ENCODE data around the gene MFSD6L.

The MFSD6L gene

GRCh38 chr17:8832711-8833352, 33.7 kb upstream of the MFSD6L start:
- Histone ChIP-seq H3K4me3 (ENCODE audit: low read depth, low read length, poor library complexity, severe bottlenecking) (no peak overlapping the region), H3K9me3 (ENCODE audit: low read length) (no peaks in the 10 kb centered on the region), H3F3A (ENCODE audit: insufficient read depth, low read length) (no peaks in the 10 kb centered on the region), H3K4me2 (ENCODE audit: low read length) (no peak overlapping the region), H3K9me2 (ENCODE audit: low read depth, low read length) (no peaks in the 10 kb centered on the region), H3K27ac (ENCODE audit: low read depth, low read length, poor library complexity, severe bottlenecking) (no peak overlapping the region), H3K4me1 (ENCODE audit: insufficient read depth, low read length, severe bottlenecking) (no peaks in the 10 kb centered on the region), H2AFZ (ENCODE audit: low read length) (no peak overlapping the region), H3K9ac (ENCODE audit: low read length) (no peak overlapping the region), H4K20me1 (ENCODE audit: insufficient read depth, low read length) (no peaks in the 10 kb centered on the region), H3K36me3 (ENCODE audit: insufficient read depth, low read length) (no peaks in the 10 kb centered on the region), H3K79me2 (ENCODE audit: insufficient read depth, low read length) (no peaks in the 10 kb centered on the region), H3K27me3 (ENCODE audit: insufficient read depth, low read length) (no peaks in the 10 kb centered on the region)
- no peak for TF ChIP-seq EZH2 (IDR thresholded peaks at IDR 0.05; ENCODE audit: borderline replicate concordance, low read length)
- peak; percentile 50 for TF ChIP-seq CTCF (IDR thresholded peaks at IDR 0.05; ENCODE audit: low read length)

GRCh38 chr17:8831234-8831849, 32.2 kb upstream of the MFSD6L start:
- H3K36me3 ChIP-seq (ENCODE audit: insufficient read depth, low read length), result no peaks in the 10 kb centered on the region
- H3F3A ChIP-seq (ENCODE audit: insufficient read depth, low read length), result no peaks in the 10 kb centered on the region

GRCh38 chr17:8830141-8830540, 31.0 kb upstream of the MFSD6L start:
- Histone ChIP-seq H3K4me1 (ENCODE audit: insufficient read depth, low read length, severe bottlenecking) (no peaks in the 10 kb centered on the region), H3F3A (ENCODE audit: insufficient read depth, low read length) (no peaks in the 10 kb centered on the region), H3K9ac (ENCODE audit: low read length) (no peak overlapping the region), H3K36me3 (ENCODE audit: insufficient read depth, low read length) (no peaks in the 10 kb centered on the region), H3K4me3 (ENCODE audit: low read depth, low read length, poor library complexity, severe bottlenecking) (no peak overlapping the region), H3K27ac (ENCODE audit: low read depth, low read length, poor library complexity, severe bottlenecking) (no peak overlapping the region), H3K9me2 (ENCODE audit: low read depth, low read length) (no peaks in the 10 kb centered on the region), H3K79me2 (ENCODE audit: insufficient read depth, low read length) (no peaks in the 10 kb centered on the region), H2AFZ (ENCODE audit: low read length) (no peak overlapping the region), H3K27me3 (ENCODE audit: insufficient read depth, low read length) (no peaks in the 10 kb centered on the region), H4K20me1 (ENCODE audit: insufficient read depth, low read length) (no peaks in the 10 kb centered on the region), H3K9me3 (ENCODE audit: low read length) (no peaks in the 10 kb centered on the region), H3K4me2 (ENCODE audit: low read length) (no peak overlapping the region)
- TF ChIP-seq CTCF (IDR thresholded peaks at IDR 0.05; ENCODE audit: low read length) (no peak), EZH2 (IDR thresholded peaks at IDR 0.05; ENCODE audit: borderline replicate concordance, low read length) (no peak)

More at GRCh38 chr17:8831234-8831849, 32.2 kb upstream of the MFSD6L start:
- H4K20me1 ChIP-seq (ENCODE audit: insufficient read depth, low read length), result no peaks in the 10 kb centered on the region
- no peak overlapping the region for H2AFZ ChIP-seq (ENCODE audit: low read length)
- TF ChIP-seq EZH2 (IDR thresholded peaks at IDR 0.05; ENCODE audit: borderline replicate concordance, low read length), result no peak
- no peak for TF ChIP-seq CTCF (IDR thresholded peaks at IDR 0.05; ENCODE audit: low read length)
- no peaks in the 10 kb centered on the region for H3K9me2 ChIP-seq (ENCODE audit: low read depth, low read length)
- H3K4me3 ChIP-seq (ENCODE audit: low read depth, low read length, poor library complexity, severe bottlenecking), result no peak overlapping the region
- no peaks in the 10 kb centered on the region for H3K79me2 ChIP-seq (ENCODE audit: insufficient read depth, low read length)
- no peak overlapping the region for H3K9ac ChIP-seq (ENCODE audit: low read length)
- H3K9me3 ChIP-seq (ENCODE audit: low read length), result no peaks in the 10 kb centered on the region
- no peaks in the 10 kb centered on the region for H3K4me1 ChIP-seq (ENCODE audit: insufficient read depth, low read length, severe bottlenecking)
- no peak overlapping the region for H3K4me2 ChIP-seq (ENCODE audit: low read length)
- H3K27me3 ChIP-seq (ENCODE audit: insufficient read depth, low read length), result no peaks in the 10 kb centered on the region
- no peak overlapping the region for H3K27ac ChIP-seq (ENCODE audit: low read depth, low read length, poor library complexity, severe bottlenecking)
